HG02885 (cell line): ENCODE results near the gene CNRIP1.

ENCODE experiments used
- ATAC-seq: cut with Tn5 transposase; IDR thresholded peaks from one replicate; pipeline ENCODE4 v1.9.1; 2021; ENCODE audit warnings: mild to moderate bottlenecking; ENCODE audit not compliant: unreplicated experiment, poor library complexity

CNRIP1 gene

DNA sequence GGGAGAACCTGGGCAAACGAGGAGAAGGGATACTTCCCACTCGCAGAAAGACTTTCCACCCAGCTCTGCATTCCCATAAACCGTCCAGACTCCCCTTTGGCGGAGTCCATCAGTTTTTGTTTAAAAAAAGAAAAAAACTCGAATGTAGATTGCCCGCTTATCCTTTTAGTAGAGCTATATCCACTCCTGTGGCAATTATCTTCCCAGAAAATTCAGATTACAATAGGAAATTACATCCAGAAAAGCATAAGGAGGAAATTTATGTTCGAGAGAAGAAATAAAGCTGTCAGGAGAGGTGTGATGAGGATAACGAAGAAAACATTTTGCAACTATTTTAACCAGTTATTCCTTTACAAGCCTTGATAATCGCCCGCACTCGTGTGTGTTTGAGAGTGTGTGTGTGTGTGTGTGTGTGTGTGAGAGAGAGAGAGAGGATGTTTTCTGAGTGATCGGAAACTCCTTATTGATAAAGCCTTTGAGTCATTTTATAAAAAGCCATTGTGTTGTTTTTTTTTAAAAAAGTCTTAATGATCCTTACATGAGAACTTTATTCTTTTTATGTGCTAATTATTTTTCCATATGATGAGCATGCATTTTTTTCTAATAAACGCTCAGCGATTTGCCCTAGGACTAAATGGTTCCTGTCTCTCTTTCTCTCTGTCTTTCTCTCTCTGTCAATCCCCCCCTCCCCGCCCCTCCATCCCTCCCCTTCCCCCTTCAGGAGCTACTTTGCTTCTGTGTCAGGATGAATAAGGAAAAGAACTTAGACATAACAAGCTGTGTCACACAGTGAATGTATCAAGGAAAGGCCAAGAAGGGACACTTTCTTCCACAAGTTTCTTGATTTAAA, 66.3 kb downstream of the CNRIP1 start:
- no peak for ATAC-seq

DNA sequence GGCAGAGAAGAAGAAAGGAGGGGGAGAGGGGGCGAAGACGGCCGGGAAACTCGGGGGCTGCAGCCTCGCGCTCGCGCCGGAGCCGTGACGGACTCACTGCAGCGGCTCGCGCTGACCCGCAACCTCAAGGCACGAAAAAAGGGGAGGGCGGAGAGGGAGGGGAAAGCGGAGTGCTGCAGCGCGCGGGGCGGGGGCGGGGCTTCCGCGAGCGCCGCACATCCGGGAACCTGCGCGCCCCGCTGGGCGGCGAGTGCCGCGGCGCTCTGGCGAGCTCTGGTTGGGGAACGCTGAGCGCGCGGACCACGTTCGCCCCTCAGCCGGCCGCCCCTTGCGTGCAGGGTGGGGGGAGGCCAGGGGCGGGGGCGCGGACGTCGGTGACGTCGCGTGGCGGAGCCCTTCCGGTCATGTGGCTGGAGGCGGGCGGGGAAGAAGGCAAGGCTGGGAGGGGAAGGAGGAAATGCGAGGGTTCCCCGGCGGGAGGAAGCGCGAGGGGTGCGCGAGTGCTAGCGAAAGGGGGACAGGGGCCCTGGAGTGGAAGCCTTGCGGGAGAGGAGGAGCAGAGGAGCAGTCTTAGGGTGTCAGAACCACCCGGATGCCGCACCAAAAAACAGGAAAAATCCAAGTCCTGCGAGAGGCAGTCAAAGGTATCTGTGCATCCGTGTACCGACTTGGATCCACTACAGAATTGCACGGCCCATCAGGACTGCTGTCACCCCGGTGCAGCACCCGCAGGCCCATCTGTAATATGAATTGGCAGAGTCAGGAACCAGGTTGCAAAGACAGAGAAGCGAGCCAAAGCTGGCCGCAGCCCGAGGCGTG, 67.1 kb downstream of the CNRIP1 start, which contains the start of gene PPP3R1:
TSS of gene PPP3R1 (minus strand) at position 133 of the 819 bp plus-strand sequence. CDS start 405 bp downstream, outside the sequence.
- ATAC-seq: peak; percentile 85

DNA sequence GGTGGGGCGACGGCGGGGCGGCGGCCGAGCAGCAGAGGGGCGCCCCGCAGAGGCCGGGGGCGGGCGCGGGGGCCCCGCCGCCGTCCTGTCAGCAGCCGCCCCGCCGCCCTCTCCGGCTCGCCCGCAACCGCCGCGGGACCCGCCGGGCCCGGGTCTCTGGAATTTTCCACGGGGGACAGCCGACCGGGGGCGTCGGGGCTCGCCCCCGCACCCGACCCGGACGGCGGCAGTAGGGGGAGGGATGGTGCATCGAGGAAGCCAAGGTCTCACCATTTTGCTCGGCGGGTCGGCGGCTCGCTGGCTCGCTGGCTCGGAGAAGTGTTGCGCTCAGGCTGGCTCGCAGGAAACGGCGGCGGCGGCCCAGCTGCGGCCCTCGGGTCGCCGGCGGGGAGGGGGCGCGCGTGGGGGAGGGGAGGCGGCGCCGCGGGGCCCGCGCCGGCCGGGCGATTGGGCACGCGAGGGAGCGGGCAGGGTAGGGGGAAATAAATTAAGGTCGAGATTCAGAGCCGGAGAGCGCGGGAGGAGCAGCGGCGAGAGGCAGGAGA, 67.8 kb downstream of the CNRIP1 start:
- ATAC-seq: peak; percentile 10

DNA sequence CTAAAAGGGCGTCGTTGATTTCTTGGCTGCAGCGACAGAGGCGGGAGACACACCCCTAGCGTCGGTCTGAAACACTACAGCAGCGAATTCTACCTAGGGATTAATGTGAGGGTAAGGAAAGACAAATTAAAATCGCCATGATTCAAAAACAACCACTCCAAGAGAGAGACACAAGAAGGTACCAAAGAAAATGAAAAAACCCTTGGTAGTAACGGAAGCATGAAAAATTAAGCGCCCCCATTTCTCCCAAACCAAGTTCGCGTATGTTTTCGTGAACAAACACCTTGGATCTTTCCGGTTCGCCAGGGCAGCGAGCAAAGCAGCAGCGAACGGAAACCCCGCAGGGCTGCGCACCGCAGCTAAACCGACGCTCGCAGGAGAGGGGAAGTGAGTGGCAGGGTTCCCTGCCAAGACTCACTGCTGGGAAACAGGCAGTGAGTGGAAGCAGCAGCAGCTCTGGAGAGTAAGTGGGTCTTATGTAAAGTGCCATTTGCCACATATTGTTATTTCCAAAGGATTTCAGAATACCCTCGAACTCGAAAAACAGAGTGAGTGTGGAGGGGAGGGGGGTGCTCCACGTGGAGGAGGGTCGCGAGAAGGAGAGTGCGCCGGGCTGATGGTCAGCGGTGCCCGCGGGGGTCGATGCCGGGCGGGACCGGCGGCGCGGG, 68.4 kb downstream of the CNRIP1 start:
- ATAC-seq: peak; percentile 55

DNA sequence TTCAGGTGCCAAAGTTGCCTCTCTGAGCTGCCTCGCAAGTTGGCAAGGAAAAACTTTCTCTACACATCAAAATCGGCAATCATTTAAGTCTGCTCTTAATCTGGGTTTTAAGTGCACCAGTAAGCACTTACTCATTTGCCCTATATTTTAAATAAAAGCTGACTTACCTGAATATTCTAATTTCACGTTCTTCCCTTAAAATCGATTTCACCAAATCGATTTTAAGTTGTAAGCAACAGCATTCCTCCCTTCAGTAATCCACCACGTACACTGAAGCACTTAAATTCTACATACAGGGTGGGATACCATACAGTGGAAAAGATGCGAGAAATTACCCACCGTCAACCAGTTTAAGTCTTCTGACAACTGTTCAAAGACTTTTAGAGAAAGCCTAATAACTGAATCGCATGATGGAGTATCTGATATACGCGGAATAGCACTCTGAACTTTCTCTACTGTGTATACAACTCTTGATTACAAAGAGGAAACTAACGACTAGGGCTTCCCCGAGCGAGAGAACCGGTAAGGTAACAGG, 69.0 kb downstream of the CNRIP1 start:
- no peak for ATAC-seq

DNA sequence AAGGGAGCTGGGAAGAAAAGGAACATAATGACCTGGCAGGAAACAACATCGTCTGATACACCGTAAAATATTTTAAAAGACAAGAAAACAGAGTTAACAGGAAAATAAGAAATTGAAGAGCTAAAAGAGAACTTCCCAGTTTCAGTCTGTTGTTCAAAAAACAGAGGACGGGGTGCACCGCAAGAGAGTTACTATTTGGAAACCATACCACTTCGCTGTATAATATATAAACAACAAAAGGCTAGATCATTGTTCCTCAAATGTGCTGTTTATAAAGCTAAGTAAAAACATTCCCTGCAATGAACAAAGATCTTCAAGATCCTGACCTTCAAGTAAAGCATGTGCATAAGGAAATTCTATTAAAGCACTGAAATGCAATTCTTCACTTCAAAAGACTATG, 69.6 kb downstream of the CNRIP1 start:
- no peak for ATAC-seq

DNA sequence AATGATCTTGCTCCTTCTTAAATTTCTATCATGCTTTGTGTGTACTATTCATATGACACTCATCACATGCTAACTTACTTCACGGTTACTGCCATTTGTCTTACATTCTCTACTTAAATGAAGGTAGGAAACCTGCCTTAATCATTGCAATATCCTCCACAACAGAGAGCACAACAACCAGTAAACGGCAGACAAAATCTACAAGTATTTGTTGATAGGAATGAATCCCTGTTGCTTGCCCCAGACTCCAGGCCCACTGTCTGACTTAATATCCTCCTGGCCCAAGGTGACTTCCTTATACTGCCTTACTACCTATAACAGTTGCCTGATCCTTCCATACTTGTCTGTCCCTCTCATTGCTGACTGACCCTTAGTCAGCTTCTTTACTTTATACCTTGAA, 70.9 kb downstream of the CNRIP1 start:
- ATAC-seq: no peak

DNA sequence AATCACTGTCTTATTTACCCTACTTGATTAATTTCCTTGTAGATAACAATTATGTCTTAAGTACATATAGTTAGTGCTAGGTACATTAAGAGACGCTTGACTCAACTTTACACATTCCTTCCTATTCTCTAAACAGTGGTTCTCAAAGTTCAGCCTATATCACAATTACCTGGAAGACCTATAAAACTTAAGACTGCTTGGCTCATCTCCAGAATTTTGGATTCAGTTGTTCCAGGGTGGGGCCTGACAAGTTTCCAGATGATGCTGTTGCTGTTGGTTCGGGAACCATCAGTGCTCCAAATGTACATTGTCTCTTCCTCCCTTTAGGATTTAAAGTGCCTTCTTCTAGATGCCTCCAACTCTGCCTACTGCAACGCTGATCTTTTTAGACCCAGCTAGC, 71.4 kb downstream of the CNRIP1 start:
- ATAC-seq: no peak

DNA sequence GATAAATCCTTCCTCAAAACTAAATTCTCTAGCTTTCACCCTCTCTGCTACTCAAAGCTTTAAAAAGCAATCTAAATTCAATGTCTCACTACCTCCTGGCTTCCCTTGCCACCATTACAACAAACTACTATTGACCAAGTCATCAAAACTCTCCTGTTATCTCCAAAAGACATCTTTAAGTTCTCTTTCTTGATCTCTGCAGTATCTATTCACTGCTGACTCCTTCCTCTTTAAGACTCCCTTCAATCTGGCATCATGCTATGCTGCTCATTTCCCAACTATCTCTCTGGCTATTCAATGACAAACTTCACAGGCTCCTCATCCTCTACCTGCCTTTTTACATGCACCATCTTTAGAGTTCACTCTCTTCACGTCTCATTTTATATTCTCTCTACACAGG, 73.4 kb downstream of the CNRIP1 start:
- no peak for ATAC-seq

DNA sequence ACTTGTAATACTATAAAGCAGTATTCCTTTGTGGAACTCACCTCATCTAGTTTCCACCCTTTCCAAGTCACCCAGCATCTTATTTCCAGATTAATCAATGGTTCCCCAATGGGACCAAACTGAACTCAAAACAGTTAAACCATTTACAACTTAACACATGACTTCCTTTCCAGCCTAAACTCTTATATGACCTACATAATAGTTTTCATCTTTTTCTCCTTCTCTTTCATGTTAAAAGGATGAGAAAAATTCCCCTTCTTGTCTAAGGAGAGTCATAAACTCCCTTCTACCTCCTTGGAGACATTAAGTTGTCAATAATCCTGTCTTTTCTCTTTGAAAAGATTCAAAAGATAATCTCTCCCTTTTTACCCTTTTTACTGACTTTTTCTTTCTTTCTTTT, 74.1 kb downstream of the CNRIP1 start:
- no peak for ATAC-seq

DNA sequence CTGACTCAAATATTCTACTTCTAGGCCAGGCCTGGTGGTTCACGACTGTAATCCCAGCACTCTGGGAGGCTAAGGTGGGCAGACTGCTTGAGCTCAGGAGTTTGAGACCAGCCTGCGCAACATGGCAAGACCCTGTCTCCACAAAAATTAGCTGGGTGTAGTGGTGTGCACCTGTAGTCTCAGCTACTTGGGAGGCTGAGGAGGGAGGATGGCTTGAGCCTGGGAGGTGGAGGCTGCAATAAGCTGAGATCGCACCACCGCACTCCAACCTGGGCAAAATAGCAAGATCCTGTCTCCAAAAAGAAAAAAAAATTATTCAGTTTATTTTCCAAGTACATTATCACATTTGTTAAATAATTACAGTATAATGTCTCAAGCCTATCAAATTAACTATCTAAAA, 74.7 kb downstream of the CNRIP1 start:
- ATAC-seq: no peak

DNA sequence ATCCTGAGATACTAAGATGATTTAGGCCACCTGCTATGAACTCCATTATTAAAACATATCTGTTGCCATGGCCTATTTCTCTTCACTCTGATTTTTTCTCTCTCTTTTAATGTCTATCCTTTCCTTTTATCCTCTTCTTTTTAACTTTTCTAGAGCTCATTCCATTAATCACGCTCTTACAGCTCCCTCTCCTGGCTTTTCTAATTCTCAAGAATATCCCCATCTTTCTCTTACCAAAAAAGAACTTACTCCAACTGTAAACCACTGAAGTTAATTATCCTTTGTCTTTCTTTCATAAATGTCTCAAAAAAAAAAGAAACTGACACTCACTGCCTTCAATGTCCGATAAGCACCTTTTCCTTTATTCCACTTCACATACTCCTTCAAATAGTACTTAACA, 75.3 kb downstream of the CNRIP1 start:
- ATAC-seq: no peak
